Non-pigmented ciliary epithelial cell (primary cell): Measurements from ENCODE around the gene TPGS2.
"Not testable (repeated sequence)": the region's sequence is repeated elsewhere in the genome, so short reads cannot be mapped to it uniquely, and the experiment has no call there.

Experiments
- DNase-seq: peaks from one replicate; pipeline ENCODE4 v3.0.0-alpha.2; 2010; ENCODE audit warnings: low read depth

The TPGS2 gene

GRCh38 chr18:36821681-36822080, 7.1 kb downstream of the TPGS2 start:
- no peak for DNase-seq

GRCh38 chr18:36819621-36820020, 9.2 kb downstream of the TPGS2 start:
- no peak for DNase-seq

- DNase-seq = no peak
Measured at GRCh38 chr18:36818652-36819051, 10.2 kb downstream of the TPGS2 start.

GRCh38 chr18:36817039-36817438, 11.8 kb downstream of the TPGS2 start:
- DNase-seq = no peak

- DNase-seq = not testable (repeated sequence)
Measured at GRCh38 chr18:36816096-36816495, 12.7 kb downstream of the TPGS2 start.

- no peak for DNase-seq
Measured at GRCh38 chr18:36814994-36815393, 13.8 kb downstream of the TPGS2 start.

- no peak for DNase-seq
Measured at GRCh38 chr18:36813824-36814223, 15.0 kb downstream of the TPGS2 start.

- DNase-seq = no peak
Measured at GRCh38 chr18:36813101-36813775, 15.6 kb downstream of the TPGS2 start.

- no peak for DNase-seq
Measured at GRCh38 chr18:36812678-36813077, 16.1 kb downstream of the TPGS2 start.

- no peak for DNase-seq
Measured at GRCh38 chr18:36811955-36812354, 16.8 kb downstream of the TPGS2 start.

GRCh38 chr18:36811430-36811829, 17.4 kb downstream of the TPGS2 start:
- no peak for DNase-seq

- no peak for DNase-seq
Measured at GRCh38 chr18:36809590-36810381, 19.0 kb downstream of the TPGS2 start.

- DNase-seq = no peak
Measured at GRCh38 chr18:36808681-36809080, 20.1 kb downstream of the TPGS2 start.

- no peak for DNase-seq
Measured at GRCh38 chr18:36805105-36805504, 23.7 kb downstream of the TPGS2 start.

GRCh38 chr18:36798738-36799473, 29.9 kb downstream of the TPGS2 start:
- no peak for DNase-seq

- DNase-seq = no peak
Measured at GRCh38 chr18:36792634-36793283, 36.0 kb downstream of the TPGS2 start.

GRCh38 chr18:36786686-36787085, 42.1 kb downstream of the TPGS2 start:
- peak; percentile 71 for DNase-seq

GRCh38 chr18:36783792-36784191, 45.0 kb downstream of the TPGS2 start:
- DNase-seq = no peak

GRCh38 chr18:36782710-36783109, 46.1 kb downstream of the TPGS2 start:
- DNase-seq = no peak

GRCh38 chr18:36780748-36781147, 48.1 kb downstream of the TPGS2 start:
- no peak for DNase-seq

GRCh38 chr18:36777566-36777965, 51.2 kb downstream of the TPGS2 start:
- DNase-seq = no peak

GRCh38 chr18:36776650-36777049, 52.2 kb downstream of the TPGS2 start:
- DNase-seq = no peak
